DND-41 (cell line): ENCODE results near the gene NUMBL.
"Not testable (repeated sequence)": the region's sequence is repeated elsewhere in the genome, so short reads cannot be mapped to it uniquely, and the experiment has no call there.

Source experiments
- ATAC-seq: fragments of 200-7000 bp; cut with Tn5 transposase; 3 replicates; pipeline ENCODE4 v1.9.1; 2021; ENCODE audit warnings: low read depth; ENCODE audit not compliant: insufficient read depth
- DNase-seq: peaks from one replicate; pipeline ENCODE4 v3.0.0-alpha.2; 2020
- H2AFZ ChIP-seq: 2 replicates; pipeline ENCODE4 v1.6.0; 2012; ENCODE audit warnings: low read depth, low read length
- H3K27ac ChIP-seq: 2 replicates; pipeline ENCODE4 v1.5.1; 2012; ENCODE audit warnings: low read length, inconsistent platforms
- H3K27me3 ChIP-seq: fragments of 200-600 bp; sonication (generic); 2 replicates; pipeline ENCODE4 v1.6.0; 2012; ENCODE audit warnings: low read length, mild to moderate bottlenecking, inconsistent platforms; ENCODE audit not compliant: insufficient read depth, poor library complexity
- H3K36me3 ChIP-seq: 2 replicates; pipeline ENCODE4 v1.5.1; 2012; ENCODE audit warnings: low read length, inconsistent platforms; ENCODE audit not compliant: insufficient read depth
- H3K4me1 ChIP-seq: 2 replicates; pipeline ENCODE4 v1.5.1; 2012; ENCODE audit warnings: mild to moderate bottlenecking, low read length; ENCODE audit not compliant: insufficient read depth
- H3K4me2 ChIP-seq: 2 replicates; pipeline ENCODE4 v1.6.0; 2012; ENCODE audit warnings: mild to moderate bottlenecking, moderate library complexity, low read length, inconsistent platforms; ENCODE audit not compliant: insufficient read depth
- H3K4me3 ChIP-seq, 2 experiments: fragments of 200-600 bp in 1 of 2; shearing (Covaris generic) in 1 of 2; 2 replicates each; pipeline ENCODE4 v1.5.1; 2012 to 2016; ENCODE audit warnings: inconsistent platforms in 2 of 2, low read length in 2 of 2, mild to moderate bottlenecking in 2 of 2, low read depth in 1 of 2, moderate library complexity in 1 of 2
- H3K79me2 ChIP-seq: 2 replicates; pipeline ENCODE4 v1.6.0; 2012; ENCODE audit warnings: low read length, inconsistent platforms; ENCODE audit not compliant: insufficient read depth
- H3K9ac ChIP-seq: 2 replicates; pipeline ENCODE4 v1.6.0; 2012; ENCODE audit warnings: low read depth, mild to moderate bottlenecking, inconsistent platforms, low read length, moderate library complexity
- H3K9me3 ChIP-seq: 2 replicates; pipeline ENCODE4 v1.5.1; 2012; ENCODE audit warnings: low read length, moderate library complexity, mild to moderate bottlenecking, inconsistent platforms; ENCODE audit not compliant: insufficient read depth, severe bottlenecking
- H4K20me1 ChIP-seq: 2 replicates; pipeline ENCODE4 v1.6.0; 2012; ENCODE audit warnings: low read length; ENCODE audit not compliant: insufficient read depth
- EZH2 ChIP-seq: IDR thresholded peaks from 3 replicates; pipeline ENCODE4 v1.6.1; 2012; ENCODE audit warnings: borderline replicate concordance, low read depth, mild to moderate bottlenecking, moderate library complexity, low read length, inconsistent platforms; ENCODE audit not compliant: severe bottlenecking
- TF ChIP-seq, protein P1 (sequence below): IDR thresholded peaks from 2 replicates; pipeline ENCODE4 v1.5.1; 2012; ENCODE audit warnings: borderline replicate concordance, low read length, moderate library complexity, mild to moderate bottlenecking; ENCODE audit not compliant: poor library complexity, severe bottlenecking; ENCODE audit errors: extremely low read depth

Gene NUMBL

DNA sequence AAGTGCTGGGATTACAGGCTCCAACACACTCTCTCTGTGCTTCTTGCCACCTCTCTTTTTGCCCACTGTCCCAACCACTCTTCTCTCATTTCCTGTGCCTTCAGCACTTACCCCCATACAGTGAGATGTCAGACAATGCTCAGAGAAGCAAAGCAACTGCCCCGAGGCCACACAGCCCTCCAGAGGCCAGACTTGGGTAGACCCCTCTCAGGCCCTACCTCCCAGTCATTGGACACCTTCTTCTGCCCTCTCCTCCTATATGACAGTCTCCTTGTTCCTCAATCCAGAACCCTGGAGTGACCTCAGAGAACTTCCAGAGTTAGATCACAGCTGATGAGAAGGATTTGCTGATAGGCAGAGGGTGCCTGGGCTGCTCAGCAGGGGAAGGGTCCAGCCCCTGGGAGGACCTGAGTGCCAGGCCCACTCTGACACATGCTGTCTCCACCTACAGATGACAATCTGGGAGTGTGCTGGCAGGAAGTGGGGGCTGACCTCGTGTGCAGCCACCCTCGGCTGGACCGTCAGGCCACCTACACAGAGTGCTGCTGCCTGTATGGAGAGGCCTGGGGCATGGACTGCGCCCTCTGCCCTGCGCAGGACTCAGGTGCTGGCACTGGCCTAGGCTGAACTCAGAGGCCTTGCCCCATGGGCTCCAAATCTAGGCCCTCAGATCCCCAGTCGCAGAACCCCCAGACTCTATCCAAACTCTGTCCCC lies 64.9 kb downstream of the NUMBL start:
- Histone ChIP-seq H4K20me1 (no peaks in the 10 kb centered on the region), H2AFZ (no peak overlapping the region), H3K4me2 (no peak overlapping the region), H3K9me3 (no peaks in the 10 kb centered on the region), H3K79me2 (no peaks in the 10 kb centered on the region), H3K36me3 (no peaks in the 10 kb centered on the region), H3K27ac (no peak overlapping the region), H3K9ac (no peak overlapping the region), H3K4me1 (no peaks in the 10 kb centered on the region), H3K27me3 (no peaks in the 10 kb centered on the region), H3K4me3 (no peak overlapping the region)
- ATAC-seq, result no peak
- TF ChIP-seq, protein P1, sequence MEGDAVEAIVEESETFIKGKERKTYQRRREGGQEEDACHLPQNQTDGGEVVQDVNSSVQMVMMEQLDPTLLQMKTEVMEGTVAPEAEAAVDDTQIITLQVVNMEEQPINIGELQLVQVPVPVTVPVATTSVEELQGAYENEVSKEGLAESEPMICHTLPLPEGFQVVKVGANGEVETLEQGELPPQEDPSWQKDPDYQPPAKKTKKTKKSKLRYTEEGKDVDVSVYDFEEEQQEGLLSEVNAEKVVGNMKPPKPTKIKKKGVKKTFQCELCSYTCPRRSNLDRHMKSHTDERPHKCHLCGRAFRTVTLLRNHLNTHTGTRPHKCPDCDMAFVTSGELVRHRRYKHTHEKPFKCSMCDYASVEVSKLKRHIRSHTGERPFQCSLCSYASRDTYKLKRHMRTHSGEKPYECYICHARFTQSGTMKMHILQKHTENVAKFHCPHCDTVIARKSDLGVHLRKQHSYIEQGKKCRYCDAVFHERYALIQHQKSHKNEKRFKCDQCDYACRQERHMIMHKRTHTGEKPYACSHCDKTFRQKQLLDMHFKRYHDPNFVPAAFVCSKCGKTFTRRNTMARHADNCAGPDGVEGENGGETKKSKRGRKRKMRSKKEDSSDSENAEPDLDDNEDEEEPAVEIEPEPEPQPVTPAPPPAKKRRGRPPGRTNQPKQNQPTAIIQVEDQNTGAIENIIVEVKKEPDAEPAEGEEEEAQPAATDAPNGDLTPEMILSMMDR, result no peak
- TF ChIP-seq EZH2, result no peak
- no peak for DNase-seq

DNA sequence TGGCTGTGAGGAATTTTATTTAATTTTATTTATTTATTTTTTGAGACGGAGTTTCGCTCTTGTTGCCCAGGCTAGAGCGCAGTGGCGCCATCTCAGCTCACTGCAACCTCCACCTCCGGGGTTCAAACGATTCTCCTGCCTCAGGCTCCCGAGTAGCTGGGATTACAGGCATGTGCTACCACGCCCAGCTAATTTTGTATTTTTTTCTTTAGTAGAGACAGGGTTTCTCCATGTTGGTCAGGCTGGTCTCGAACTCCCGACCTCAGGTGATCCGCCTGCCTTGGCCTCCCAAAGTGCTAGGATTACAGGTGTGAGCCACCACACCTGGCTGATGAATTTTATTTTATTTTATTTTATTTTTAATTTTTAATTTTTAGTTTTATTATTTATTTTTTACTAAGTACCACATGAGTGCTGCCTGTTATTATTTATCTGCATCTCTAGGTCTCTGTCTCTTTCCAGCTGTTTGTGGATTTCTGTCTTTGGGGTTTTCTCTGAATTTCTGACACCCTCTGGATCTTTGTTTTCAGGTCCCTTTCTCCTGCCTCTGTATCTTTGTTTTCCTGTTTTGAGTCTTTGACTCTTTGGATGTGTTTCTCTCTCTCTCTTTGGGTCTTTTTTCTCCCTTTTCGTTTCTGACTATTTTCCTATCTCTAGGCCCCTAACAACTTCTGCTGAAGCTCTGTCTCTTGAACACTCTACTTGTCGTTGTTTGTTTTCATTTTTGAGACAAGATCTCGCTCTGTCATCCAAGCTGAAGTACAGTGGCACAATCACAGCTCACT lies 65.9 kb downstream of the NUMBL start:
- H3K9ac ChIP-seq, result not testable (repeated sequence)

DNA sequence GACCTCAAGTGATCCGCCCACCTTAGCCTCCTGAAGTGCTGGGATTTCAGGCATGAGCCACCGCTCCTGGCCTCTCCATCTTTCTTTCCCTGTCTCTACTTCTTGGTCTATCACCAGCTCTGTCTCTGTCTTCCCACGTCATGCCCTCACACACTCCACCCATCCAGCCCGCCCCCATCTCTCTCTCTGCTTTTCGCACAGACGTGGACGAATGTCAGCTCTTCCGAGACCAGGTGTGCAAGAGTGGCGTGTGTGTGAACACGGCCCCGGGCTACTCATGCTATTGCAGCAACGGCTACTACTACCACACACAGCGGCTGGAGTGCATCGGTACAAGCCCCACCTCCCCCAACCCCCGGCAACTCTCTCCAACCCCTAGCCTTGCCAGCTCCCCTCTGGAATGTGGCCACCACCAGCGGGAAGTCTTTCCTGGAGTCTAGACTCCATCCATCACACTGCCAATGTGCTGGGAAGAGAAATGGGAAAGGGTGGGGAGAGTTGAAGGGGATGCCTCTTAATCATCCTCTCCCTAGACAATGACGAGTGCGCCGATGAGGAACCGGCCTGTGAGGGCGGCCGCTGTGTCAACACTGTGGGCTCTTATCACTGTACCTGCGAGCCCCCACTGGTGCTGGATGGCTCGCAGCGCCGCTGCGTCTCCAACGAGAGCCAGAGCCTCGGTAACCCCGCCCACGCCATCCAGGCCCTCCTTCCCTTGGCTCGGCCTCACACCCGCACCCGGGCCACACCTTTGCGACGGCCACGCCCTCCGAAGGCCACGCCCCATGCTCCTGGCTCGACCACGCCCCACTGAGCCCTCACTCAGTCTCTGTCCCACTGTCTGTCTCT lies 66.8 kb downstream of the NUMBL start:
- Histone ChIP-seq H3K4me2 (no peak overlapping the region), H3K79me2 (no peaks in the 10 kb centered on the region), H3K36me3 (no peaks in the 10 kb centered on the region), H3K9me3 (no peaks in the 10 kb centered on the region), H3K27me3 (no peaks in the 10 kb centered on the region), H3K27ac (no peak overlapping the region), H4K20me1 (no peaks in the 10 kb centered on the region), H3K4me1 (no peaks in the 10 kb centered on the region), H2AFZ (no peak overlapping the region), H3K4me3 (no peak overlapping the region), H3K9ac (no peak overlapping the region)
- no peak for TF ChIP-seq EZH2
- TF ChIP-seq, protein P1, result no peak
- no peak for ATAC-seq
- peak; percentile 21 for DNase-seq

More for the DNA sequence above, 65.9 kb downstream of the NUMBL start:
- H3K27ac ChIP-seq, DNase-seq, ATAC-seq, H3K79me2 ChIP-seq, H2AFZ ChIP-seq, H3K4me1 ChIP-seq, H3K36me3 ChIP-seq, H3K4me3 ChIP-seq, H3K4me2 ChIP-seq, H4K20me1 ChIP-seq, H3K27me3 ChIP-seq, H3K9me3 ChIP-seq: not testable (repeated sequence)

DNA sequence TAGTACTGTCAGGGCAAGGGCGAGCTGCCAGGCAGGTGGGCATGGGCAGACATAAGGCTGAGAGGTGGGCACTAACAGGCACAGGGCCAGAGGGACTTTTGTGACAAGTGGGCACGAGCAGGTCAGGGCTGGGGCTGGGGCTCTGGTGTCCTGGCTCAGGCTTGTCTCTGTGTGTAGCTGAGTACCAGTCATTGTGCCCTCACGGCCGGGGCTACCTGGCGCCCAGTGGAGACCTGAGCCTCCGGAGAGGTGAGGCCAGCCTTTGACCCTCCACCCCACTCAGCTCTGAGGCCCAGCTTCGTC lies 67.7 kb downstream of the NUMBL start:
- no peak overlapping the region for H2AFZ ChIP-seq
- H3K9me3 ChIP-seq, result no peaks in the 10 kb centered on the region
- H3K27ac ChIP-seq, result no peak overlapping the region
- H4K20me1 ChIP-seq, result no peaks in the 10 kb centered on the region
- no peak for TF ChIP-seq EZH2
- TF ChIP-seq, protein P1, result no peak
- no peaks in the 10 kb centered on the region for H3K27me3 ChIP-seq
- H3K79me2 ChIP-seq, result no peaks in the 10 kb centered on the region
- ATAC-seq, result no peak
- no peak overlapping the region for H3K4me2 ChIP-seq
- H3K4me3 ChIP-seq, result no peak overlapping the region
- H3K36me3 ChIP-seq, result no peaks in the 10 kb centered on the region
- no peak overlapping the region for H3K9ac ChIP-seq
- no peak for DNase-seq
- H3K4me1 ChIP-seq, result no peaks in the 10 kb centered on the region
